ENCODE results near the gene GFY. TPM values are rescaled to one million over a fixed set of nuclear protein-coding genes. Genes with fewer than 3 reads are reported as not detected.
A peak's percentile ranks its signal among the peaks of the same experiment; 100 is the strongest.

The GFY gene
- total and polyA plus RNA-seq, 9 of the 15 experiments (the other 6 are each of a cell fraction or from before 2014, with no cell fraction given), result 0.06 to 0.40 (median 0.19) TPM; not detected in 3

DNA sequence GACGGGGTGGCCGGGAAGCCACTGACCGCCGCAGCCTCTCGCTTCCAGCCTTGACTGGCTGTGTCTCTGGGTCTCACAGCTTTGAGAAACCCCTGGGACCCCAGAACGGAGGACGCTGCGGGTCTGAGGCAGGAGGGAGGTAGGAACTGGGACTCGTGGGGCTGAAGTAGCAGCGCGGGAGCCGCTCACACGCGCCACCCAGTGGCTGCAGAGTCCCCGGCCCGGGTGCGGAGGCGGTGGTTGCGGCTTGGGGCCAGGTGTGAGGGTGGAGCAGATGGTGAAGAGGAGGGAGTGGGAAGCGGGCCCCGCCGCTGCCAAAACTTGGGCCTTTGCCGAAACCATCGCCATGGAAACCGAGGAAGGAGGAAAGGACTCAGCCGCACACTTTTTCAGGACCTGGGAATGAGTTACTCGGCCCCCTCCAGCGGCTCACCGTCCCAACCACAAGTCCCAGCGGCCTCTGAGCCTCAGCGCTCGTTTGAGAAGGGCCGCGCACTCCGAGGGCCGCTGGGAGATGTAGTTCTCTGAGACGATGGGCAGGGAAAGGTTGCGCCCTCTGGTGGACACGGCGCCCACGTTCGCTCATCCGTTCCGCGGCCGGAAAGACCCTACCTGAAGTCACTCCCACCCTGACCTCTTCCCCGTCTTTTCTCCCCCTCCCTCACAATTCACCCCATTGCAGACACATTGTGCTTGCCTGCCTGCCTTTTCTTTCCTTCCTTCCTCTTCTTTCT is 18.3 kb downstream of the GFY start (continued):
- TF ChIP-seq CBX1 (IDR thresholded peaks at IDR 0.05; ENCODE audit: low read depth) (peak; percentile 76), ZBTB34 (CRISPR knock-in tag; IDR thresholded peaks at IDR 0.05) (no peak), CCAR2 (IDR thresholded peaks at IDR 0.05; ENCODE audit: low read depth, low read length) (no peak), ZNF707 (CRISPR knock-in tag; conservative IDR thresholded peaks at IDR 0.05) (no peak), BRCA1 (IDR thresholded peaks at IDR 0.05) (no peak), BRCA1 (CRISPR knock-in tag; IDR thresholded peaks at IDR 0.05) (no peak; the same call in 1 of the 2 replicates), NR0B1 (IDR thresholded peaks at IDR 0.05; ENCODE audit: partially characterized antibody) (no peak), PRPF4 (IDR thresholded peaks at IDR 0.05; ENCODE audit: insufficient read depth, low read depth, low read length, poor library complexity, severe bottlenecking) (no peak), ATF7 (IDR thresholded peaks at IDR 0.05) (peak; percentile 74), KAT8 (IDR thresholded peaks at IDR 0.05; ENCODE audit: low read depth) (no peak), ZNF668 (CRISPR knock-in tag; IDR thresholded peaks at IDR 0.05) (no peak), NCOA6 (IDR thresholded peaks at IDR 0.05) (peak; percentile 76; the same call in 1 of the 2 replicates), MAFG (tag; conservative IDR thresholded peaks at IDR 0.05) (no peak), RAD51 (IDR thresholded peaks at IDR 0.05; ENCODE audit: borderline replicate concordance, low read depth) (no peak), VEZF1 (CRISPR knock-in tag; IDR thresholded peaks at IDR 0.05) (peak; percentile 59), CC2D1A (IDR thresholded peaks at IDR 0.05) (peak; percentile 65), SIX5 (IDR thresholded peaks at IDR 0.05; ENCODE audit: borderline replicate concordance in 1 of 2, insufficient read depth in 1 of 2, low read depth in 1 of 2, low read length in 2 of 2) (peak; percentile 97 to 98), ZNF347 (CRISPR knock-in tag; IDR thresholded peaks at IDR 0.05; ENCODE audit: low read depth) (no peak), ZNF436 (CRISPR knock-in tag; IDR thresholded peaks at IDR 0.05) (no peak), TEAD2 (tag; IDR thresholded peaks at IDR 0.05) (no peak)
- TF ChIP-seq, protein P1, sequence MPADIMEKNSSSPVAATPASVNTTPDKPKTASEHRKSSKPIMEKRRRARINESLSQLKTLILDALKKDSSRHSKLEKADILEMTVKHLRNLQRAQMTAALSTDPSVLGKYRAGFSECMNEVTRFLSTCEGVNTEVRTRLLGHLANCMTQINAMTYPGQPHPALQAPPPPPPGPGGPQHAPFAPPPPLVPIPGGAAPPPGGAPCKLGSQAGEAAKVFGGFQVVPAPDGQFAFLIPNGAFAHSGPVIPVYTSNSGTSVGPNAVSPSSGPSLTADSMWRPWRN (IDR thresholded peaks at IDR 0.05; ENCODE audit: low read depth), result no peak
- TF ChIP-seq, protein P2, sequence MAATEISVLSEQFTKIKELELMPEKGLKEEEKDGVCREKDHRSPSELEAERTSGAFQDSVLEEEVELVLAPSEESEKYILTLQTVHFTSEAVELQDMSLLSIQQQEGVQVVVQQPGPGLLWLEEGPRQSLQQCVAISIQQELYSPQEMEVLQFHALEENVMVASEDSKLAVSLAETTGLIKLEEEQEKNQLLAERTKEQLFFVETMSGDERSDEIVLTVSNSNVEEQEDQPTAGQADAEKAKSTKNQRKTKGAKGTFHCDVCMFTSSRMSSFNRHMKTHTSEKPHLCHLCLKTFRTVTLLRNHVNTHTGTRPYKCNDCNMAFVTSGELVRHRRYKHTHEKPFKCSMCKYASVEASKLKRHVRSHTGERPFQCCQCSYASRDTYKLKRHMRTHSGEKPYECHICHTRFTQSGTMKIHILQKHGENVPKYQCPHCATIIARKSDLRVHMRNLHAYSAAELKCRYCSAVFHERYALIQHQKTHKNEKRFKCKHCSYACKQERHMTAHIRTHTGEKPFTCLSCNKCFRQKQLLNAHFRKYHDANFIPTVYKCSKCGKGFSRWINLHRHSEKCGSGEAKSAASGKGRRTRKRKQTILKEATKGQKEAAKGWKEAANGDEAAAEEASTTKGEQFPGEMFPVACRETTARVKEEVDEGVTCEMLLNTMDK (IDR thresholded peaks at IDR 0.05; ENCODE audit: borderline replicate concordance, insufficient read depth, low read depth, low read length, poor library complexity, severe bottlenecking), result peak; percentile 88
